ENCODE data around the gene SLC25A19.

The SLC25A19 gene

GRCh38 chr17:75318211-75318610 lies 29.0 kb upstream of the SLC25A19 start:
- no peak overlapping the region for H3K4me3 ChIP-seq (replicated peaks; ENCODE audit: low read depth, low read length)
- TF ChIP-seq, protein P1, sequence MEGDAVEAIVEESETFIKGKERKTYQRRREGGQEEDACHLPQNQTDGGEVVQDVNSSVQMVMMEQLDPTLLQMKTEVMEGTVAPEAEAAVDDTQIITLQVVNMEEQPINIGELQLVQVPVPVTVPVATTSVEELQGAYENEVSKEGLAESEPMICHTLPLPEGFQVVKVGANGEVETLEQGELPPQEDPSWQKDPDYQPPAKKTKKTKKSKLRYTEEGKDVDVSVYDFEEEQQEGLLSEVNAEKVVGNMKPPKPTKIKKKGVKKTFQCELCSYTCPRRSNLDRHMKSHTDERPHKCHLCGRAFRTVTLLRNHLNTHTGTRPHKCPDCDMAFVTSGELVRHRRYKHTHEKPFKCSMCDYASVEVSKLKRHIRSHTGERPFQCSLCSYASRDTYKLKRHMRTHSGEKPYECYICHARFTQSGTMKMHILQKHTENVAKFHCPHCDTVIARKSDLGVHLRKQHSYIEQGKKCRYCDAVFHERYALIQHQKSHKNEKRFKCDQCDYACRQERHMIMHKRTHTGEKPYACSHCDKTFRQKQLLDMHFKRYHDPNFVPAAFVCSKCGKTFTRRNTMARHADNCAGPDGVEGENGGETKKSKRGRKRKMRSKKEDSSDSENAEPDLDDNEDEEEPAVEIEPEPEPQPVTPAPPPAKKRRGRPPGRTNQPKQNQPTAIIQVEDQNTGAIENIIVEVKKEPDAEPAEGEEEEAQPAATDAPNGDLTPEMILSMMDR (IDR thresholded peaks at IDR 0.05; ENCODE audit: low read depth, low read length, missing control alignments) = no peak
- no peak for DNase-seq (ENCODE audit: extremely low read depth, low read depth)

DNA sequence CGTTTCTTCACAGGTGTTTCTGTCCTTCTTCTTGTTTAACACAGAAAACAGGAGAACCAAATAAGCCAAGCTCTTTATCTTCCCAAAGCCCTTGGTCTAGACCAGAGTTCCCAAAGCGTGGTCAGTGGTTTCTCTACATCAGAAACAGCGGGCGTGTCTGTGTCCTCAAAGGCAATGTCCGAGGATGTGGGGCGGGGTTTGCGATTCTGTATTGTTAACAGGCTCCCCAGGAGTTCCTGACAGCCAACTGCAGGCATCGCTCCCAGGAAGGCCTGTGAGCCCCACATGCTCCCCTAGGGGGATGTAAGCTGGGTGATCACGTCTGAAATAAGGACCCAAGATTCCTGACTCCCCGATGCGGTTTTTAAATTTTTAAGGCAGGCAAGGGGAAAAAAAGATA lies 28.4 kb upstream of the SLC25A19 start:
- DNase-seq (ENCODE audit: extremely low read depth, low read depth) = no peak
- TF ChIP-seq, protein P1 (IDR thresholded peaks at IDR 0.05; ENCODE audit: low read depth, low read length, missing control alignments) = no peak
- H3K4me3 ChIP-seq (replicated peaks; ENCODE audit: low read depth, low read length) = no peak overlapping the region

GRCh38 chr17:75316253-75316652 lies 27.0 kb upstream of the SLC25A19 start:
- H3K4me3 ChIP-seq (replicated peaks; ENCODE audit: low read depth, low read length) = no peak overlapping the region
- no peak for DNase-seq (ENCODE audit: extremely low read depth, low read depth)

DNA sequence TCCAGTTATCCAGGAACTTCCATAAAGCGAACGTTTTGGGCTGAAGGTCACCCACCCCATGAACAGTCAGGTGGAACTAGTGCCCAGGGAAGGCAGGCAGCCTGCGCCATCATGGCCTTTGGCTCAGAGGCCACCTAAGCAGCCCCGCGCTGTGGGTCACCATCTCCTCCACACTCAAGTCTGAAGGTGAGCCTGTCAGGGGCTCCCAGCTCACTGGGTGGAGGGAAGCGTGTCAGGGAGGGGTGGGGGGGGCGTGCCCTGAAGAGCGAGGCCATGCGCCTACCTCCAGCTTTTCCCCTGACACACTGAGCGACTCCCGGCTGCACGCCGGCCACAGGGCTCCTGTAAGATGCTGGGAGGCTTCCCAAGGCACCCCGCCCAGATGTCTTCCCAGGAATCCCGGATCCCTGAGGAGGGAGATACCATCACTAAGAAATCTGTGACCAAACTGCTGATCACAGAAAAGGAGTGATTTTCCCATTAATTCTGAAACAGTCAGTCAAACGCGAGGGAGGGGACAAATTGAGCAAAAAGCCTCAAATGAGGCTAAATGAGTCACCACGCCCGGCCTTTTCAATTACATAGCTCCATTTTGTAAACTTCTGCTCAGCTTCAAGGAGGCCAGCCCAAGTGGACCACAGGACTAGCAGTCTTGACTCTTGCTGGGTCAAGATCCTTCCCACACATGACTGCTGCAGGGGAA lies 26.5 kb upstream of the SLC25A19 start:
- no peak overlapping the region for H3K4me3 ChIP-seq (replicated peaks; ENCODE audit: low read depth, low read length)
- DNase-seq (ENCODE audit: extremely low read depth, low read depth) = no peak
- TF ChIP-seq, protein P1 (IDR thresholded peaks at IDR 0.05; ENCODE audit: low read depth, low read length, missing control alignments) = no peak

More at GRCh38 chr17:75316253-75316652, 27.0 kb upstream of the SLC25A19 start:
- TF ChIP-seq, protein P1 (IDR thresholded peaks at IDR 0.05; ENCODE audit: low read depth, low read length, missing control alignments) = no peak

- TF ChIP-seq, protein P1 (IDR thresholded peaks at IDR 0.05; ENCODE audit: low read depth, low read length, missing control alignments) = no peak
- no peak for DNase-seq (ENCODE audit: extremely low read depth, low read depth)
- no peak overlapping the region for H3K4me3 ChIP-seq (replicated peaks; ENCODE audit: low read depth, low read length)
These were observed 24.8 kb upstream of the SLC25A19 start for GRCh38 chr17:75313941-75314551.

- H3K4me3 ChIP-seq (replicated peaks; ENCODE audit: low read depth, low read length) = no peak overlapping the region
- TF ChIP-seq, protein P1 (IDR thresholded peaks at IDR 0.05; ENCODE audit: low read depth, low read length, missing control alignments) = no peak
- DNase-seq (ENCODE audit: extremely low read depth, low read depth) = no peak
These were observed 19.7 kb upstream of the SLC25A19 start for GRCh38 chr17:75308732-75309629.

Data from HFF-Myc (cell line).